ENCODE results near the gene PWP2.

PWP2 gene

GRCh38 chr21:44063151-44063912 is 43.9 kb upstream of the PWP2 start:
- no peak for DNase-seq
- Histone ChIP-seq H3K4me3 (ENCODE audit: control insufficient read depth in 1 of 7, extremely low read depth in 1 of 7, insufficient read depth in 4 of 7, low read depth in 2 of 7, low read length in 6 of 7) (no peak overlapping the region), H3K27ac (ENCODE audit: insufficient read depth in 1 of 2, low read depth in 1 of 2, low read length in 2 of 2, poor library complexity in 1 of 2, severe bottlenecking in 2 of 2) (no peak overlapping the region), H3K27me3 (replicated peaks in 2 of 5; ENCODE audit: control insufficient read depth in 4 of 5, insufficient read depth in 5 of 5, low read length in 4 of 5) (no peaks in the 10 kb centered on the region), H3K4me1 (ENCODE audit: control extremely low read depth in 1 of 4, control insufficient read depth in 4 of 4, insufficient read depth in 4 of 4, low read length in 3 of 4) (peaks cover 0 to 9% (median 6%) of the 10 kb centered on the region in 4 experiments), H3K36me3 (ENCODE audit: control insufficient read depth in 4 of 4, insufficient read depth in 4 of 4, low read length in 3 of 4) (peaks cover 14 to 80% (median 48%) of the 10 kb centered on the region in 4 experiments), H3K9me3 (ENCODE audit: control extremely low read depth in 1 of 5, control insufficient read depth in 4 of 5, insufficient read depth in 2 of 5, low read depth in 1 of 5, low read length in 4 of 5) (no peaks in the 10 kb centered on the region)
- ChIA-PET POLR2A (interaction anchor here (0.9 to 1.1 kb wide), 2 partner anchors 21 to 50 kb away, joined by 4 to 5 read pairs; no protein-coding TSS in a partner anchor), CTCF (interaction anchor here (0.6 to 1.1 kb wide), 3 partner anchors 13 to 233 kb away, joined by 3 read pairs; no protein-coding TSS in a partner anchor)
- 97% methylated on average over 19 of the region's 19 CpGs for WGBS (ENCODE audit: insufficient coverage)

DNA sequence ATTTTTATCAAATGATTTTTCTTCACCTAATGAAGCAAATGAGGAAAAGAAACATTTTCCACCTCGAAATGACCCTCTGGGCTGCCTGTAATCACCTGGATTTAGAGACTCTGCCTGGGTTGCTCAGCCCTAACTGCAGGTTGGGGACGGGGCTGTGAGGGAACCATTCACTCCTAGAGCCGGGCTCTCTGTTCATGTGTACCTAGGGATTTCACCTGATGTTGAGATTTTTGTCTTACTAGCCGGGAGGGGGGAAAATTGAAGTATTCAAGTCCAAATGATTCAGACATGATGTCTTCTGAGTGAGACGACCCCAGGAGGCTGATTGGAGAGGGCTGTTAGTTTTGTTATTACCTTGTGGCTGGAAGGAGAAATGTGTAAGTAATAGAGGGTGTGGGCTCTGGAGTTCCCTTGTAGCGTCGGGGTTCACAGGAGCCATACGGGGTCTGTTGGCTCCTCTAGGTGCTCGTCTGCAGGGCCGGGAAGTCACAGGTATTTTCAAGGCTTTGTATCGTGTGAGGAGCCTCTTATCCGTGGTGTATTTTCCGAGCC is 42.3 kb upstream of the PWP2 start:
- no peak overlapping the region for H3K27ac ChIP-seq (ENCODE audit: insufficient read depth in 1 of 2, low read depth in 1 of 2, low read length in 2 of 2, poor library complexity in 1 of 2, severe bottlenecking in 2 of 2)
- POLR2A ChIA-PET, result no interaction called here
- 97% methylated on average over 13 of the region's 13 CpGs for WGBS (ENCODE audit: insufficient coverage)
- CTCF ChIA-PET, result no interaction called here
- H3K4me1 ChIP-seq (ENCODE audit: control extremely low read depth in 1 of 4, control insufficient read depth in 4 of 4, insufficient read depth in 4 of 4, low read length in 3 of 4), result peaks cover 0 to 9% (median 6%) of the 10 kb centered on the region in 4 experiments
- no peaks in the 10 kb centered on the region for H3K9me3 ChIP-seq (ENCODE audit: control extremely low read depth in 1 of 5, control insufficient read depth in 4 of 5, insufficient read depth in 2 of 5, low read depth in 1 of 5, low read length in 4 of 5)
- peaks cover 7 to 75% (median 45%) of the 10 kb centered on the region in 4 experiments for H3K36me3 ChIP-seq (ENCODE audit: control insufficient read depth in 4 of 4, insufficient read depth in 4 of 4, low read length in 3 of 4)
- no peaks in the 10 kb centered on the region for H3K27me3 ChIP-seq (replicated peaks in 2 of 5; ENCODE audit: control insufficient read depth in 4 of 5, insufficient read depth in 5 of 5, low read length in 4 of 5)
- no peak overlapping the region for H3K4me3 ChIP-seq (ENCODE audit: control insufficient read depth in 1 of 7, extremely low read depth in 1 of 7, insufficient read depth in 4 of 7, low read depth in 2 of 7, low read length in 6 of 7)
- no peak for DNase-seq

- CTCF ChIA-PET, result no interaction called here
- Histone ChIP-seq H3K27me3 (replicated peaks in 2 of 5; ENCODE audit: control insufficient read depth in 4 of 5, insufficient read depth in 5 of 5, low read length in 4 of 5) (no peaks in the 10 kb centered on the region), H3K4me1 (ENCODE audit: control extremely low read depth in 1 of 4, control insufficient read depth in 4 of 4, insufficient read depth in 4 of 4, low read length in 3 of 4) (peaks cover 0 to 9% (median 6%) of the 10 kb centered on the region in 4 experiments), H3K4me3 (ENCODE audit: control insufficient read depth in 1 of 7, extremely low read depth in 1 of 7, insufficient read depth in 4 of 7, low read depth in 2 of 7, low read length in 6 of 7) (no peak overlapping the region), H3K9me3 (ENCODE audit: control extremely low read depth in 1 of 5, control insufficient read depth in 4 of 5, insufficient read depth in 2 of 5, low read depth in 1 of 5, low read length in 4 of 5) (no peaks in the 10 kb centered on the region), H3K27ac (ENCODE audit: insufficient read depth in 1 of 2, low read depth in 1 of 2, low read length in 2 of 2, poor library complexity in 1 of 2, severe bottlenecking in 2 of 2) (no peak overlapping the region), H3K36me3 (ENCODE audit: control insufficient read depth in 4 of 4, insufficient read depth in 4 of 4, low read length in 3 of 4) (peaks cover 7 to 74% (median 43%) of the 10 kb centered on the region in 4 experiments)
- POLR2A ChIA-PET, result no interaction called here
- DNase-seq, result peak; percentile 30 to 77 (median 67)
- 67% methylated on average over 8 of the region's 9 CpGs for WGBS (ENCODE audit: insufficient coverage)
These were observed 41.8 kb upstream of the PWP2 start for GRCh38 chr21:44065428-44065827.

GRCh38 chr21:44066116-44066515 is 41.1 kb upstream of the PWP2 start:
- Histone ChIP-seq H3K4me3 (ENCODE audit: control insufficient read depth in 1 of 7, extremely low read depth in 1 of 7, insufficient read depth in 4 of 7, low read depth in 2 of 7, low read length in 6 of 7) (no peak overlapping the region), H3K27ac (ENCODE audit: insufficient read depth in 1 of 2, low read depth in 1 of 2, low read length in 2 of 2, poor library complexity in 1 of 2, severe bottlenecking in 2 of 2) (no peak overlapping the region), H3K36me3 (ENCODE audit: control insufficient read depth in 4 of 4, insufficient read depth in 4 of 4, low read length in 3 of 4) (peaks cover 7 to 81% (median 45%) of the 10 kb centered on the region in 4 experiments), H3K4me1 (ENCODE audit: control extremely low read depth in 1 of 4, control insufficient read depth in 4 of 4, insufficient read depth in 4 of 4, low read length in 3 of 4) (peaks cover 0 to 9% (median 6%) of the 10 kb centered on the region in 4 experiments), H3K27me3 (replicated peaks in 2 of 5; ENCODE audit: control insufficient read depth in 4 of 5, insufficient read depth in 5 of 5, low read length in 4 of 5) (no peaks in the 10 kb centered on the region), H3K9me3 (ENCODE audit: control extremely low read depth in 1 of 5, control insufficient read depth in 4 of 5, insufficient read depth in 2 of 5, low read depth in 1 of 5, low read length in 4 of 5) (no peaks in the 10 kb centered on the region)
- DNase-seq, result no peak
- WGBS (ENCODE audit: insufficient coverage), result 92% methylated on average over 3 of the region's 10 CpGs
- ChIA-PET POLR2A (no interaction called here), CTCF (interaction anchor here (1.8 kb wide), 1 partner anchor 19 kb away, joined by 7 read pairs; no protein-coding TSS in a partner anchor)

GRCh38 chr21:44067011-44067839 is 40.0 kb upstream of the PWP2 start:
- POLR2A ChIA-PET, result interaction anchor here (0.6 kb wide), 1 partner anchor 11 kb away, joined by 3 read pairs; no protein-coding TSS in a partner anchor

DNA sequence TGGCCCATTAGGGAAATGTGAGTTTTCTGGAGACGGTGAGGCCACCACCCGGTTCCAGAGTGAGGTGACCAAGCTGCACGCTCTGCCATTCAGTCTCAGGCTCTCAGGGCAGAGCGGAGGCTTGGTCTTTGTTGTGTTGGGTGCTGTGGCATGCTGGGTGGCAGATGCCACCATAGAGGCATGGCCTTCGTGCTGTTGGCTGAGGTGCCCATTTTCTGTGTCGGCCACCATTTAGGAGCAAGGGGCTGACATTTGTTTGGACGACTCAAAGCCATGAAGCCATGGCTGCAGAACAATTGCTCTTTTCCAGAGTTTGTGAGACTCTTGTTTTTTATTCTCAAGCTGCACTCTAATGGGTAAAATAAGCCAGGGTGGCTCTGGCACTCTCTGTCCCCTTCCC is 36.8 kb upstream of the PWP2 start:
- POLR2A ChIA-PET, result no interaction called here

More at GRCh38 chr21:44067011-44067839, 40.0 kb upstream of the PWP2 start:
- Histone ChIP-seq H3K27me3 (replicated peaks in 2 of 5; ENCODE audit: control insufficient read depth in 4 of 5, insufficient read depth in 5 of 5, low read length in 4 of 5) (no peaks in the 10 kb centered on the region), H3K27ac (ENCODE audit: insufficient read depth in 1 of 2, low read depth in 1 of 2, low read length in 2 of 2, poor library complexity in 1 of 2, severe bottlenecking in 2 of 2) (peak overlapping the region in 1 of 2 experiments; percentile 2), H3K4me1 (ENCODE audit: control extremely low read depth in 1 of 4, control insufficient read depth in 4 of 4, insufficient read depth in 4 of 4, low read length in 3 of 4) (peaks cover 0 to 9% (median 6%) of the 10 kb centered on the region in 4 experiments), H3K4me3 (ENCODE audit: control insufficient read depth in 1 of 7, extremely low read depth in 1 of 7, insufficient read depth in 4 of 7, low read depth in 2 of 7, low read length in 6 of 7) (no peak overlapping the region), H3K36me3 (ENCODE audit: control insufficient read depth in 4 of 4, insufficient read depth in 4 of 4, low read length in 3 of 4) (peaks cover 7 to 84% (median 46%) of the 10 kb centered on the region in 4 experiments), H3K9me3 (ENCODE audit: control extremely low read depth in 1 of 5, control insufficient read depth in 4 of 5, insufficient read depth in 2 of 5, low read depth in 1 of 5, low read length in 4 of 5) (no peaks in the 10 kb centered on the region)
- WGBS (ENCODE audit: insufficient coverage), result 95% methylated on average over 15 of the region's 15 CpGs
- no peak for DNase-seq
- CTCF ChIA-PET, result interaction anchor here (0.6 to 1.8 kb wide), 3 partner anchors 11 to 54 kb away, joined by 3 to 8 read pairs (median 7); no protein-coding TSS in a partner anchor

More for the DNA sequence above, 36.8 kb upstream of the PWP2 start:
- peaks cover 0 to 4% (median 2%) of the 10 kb centered on the region in 4 experiments for H3K4me1 ChIP-seq (ENCODE audit: control extremely low read depth in 1 of 4, control insufficient read depth in 4 of 4, insufficient read depth in 4 of 4, low read length in 3 of 4)
- no peak overlapping the region for H3K27ac ChIP-seq (ENCODE audit: insufficient read depth in 1 of 2, low read depth in 1 of 2, low read length in 2 of 2, poor library complexity in 1 of 2, severe bottlenecking in 2 of 2)
- no peak overlapping the region for H3K4me3 ChIP-seq (ENCODE audit: control insufficient read depth in 1 of 7, extremely low read depth in 1 of 7, insufficient read depth in 4 of 7, low read depth in 2 of 7, low read length in 6 of 7)
- DNase-seq, result no peak
- no peaks in the 10 kb centered on the region for H3K9me3 ChIP-seq (ENCODE audit: control extremely low read depth in 1 of 5, control insufficient read depth in 4 of 5, insufficient read depth in 2 of 5, low read depth in 1 of 5, low read length in 4 of 5)
- H3K27me3 ChIP-seq (replicated peaks in 2 of 5; ENCODE audit: control insufficient read depth in 4 of 5, insufficient read depth in 5 of 5, low read length in 4 of 5), result no peaks in the 10 kb centered on the region
- CTCF ChIA-PET, result interaction anchor here (1.1 kb wide), 1 partner anchor 8 kb away, joined by 3 read pairs; no protein-coding TSS in a partner anchor
- peaks cover 13 to 81% (median 38%) of the 10 kb centered on the region in 4 experiments for H3K36me3 ChIP-seq (ENCODE audit: control insufficient read depth in 4 of 4, insufficient read depth in 4 of 4, low read length in 3 of 4)
- 100% methylated on average over 6 of the region's 7 CpGs for WGBS (ENCODE audit: insufficient coverage)
